Measurements from ENCODE around the gene PARD3. TPM values are rescaled to one million over a fixed set of nuclear protein-coding genes. Genes with fewer than 3 reads are reported as not detected.

Gene PARD3
- total RNA-seq, 2 donors from 2014 or later, result 31.6 to 41.6 TPM

GRCh38 chr10:34719746-34720145, 95.3 kb downstream of the PARD3 start:
- Histone ChIP-seq H3K36me3 (no peaks in the 10 kb centered on the region), H3K27me3 (no peaks in the 10 kb centered on the region), H3K9me3 (no peaks in the 10 kb centered on the region), H3K4me3 (no peak overlapping the region), H3K4me1 (peaks cover 0 to 29% of the 10 kb centered on the region in 2 donors), H3K27ac (no peak overlapping the region)
- TF ChIP-seq CTCF (IDR thresholded peaks at IDR 0.05), result no peak
- DNase-seq (ENCODE audit: low spot score), result no peak

GRCh38 chr10:34719328-34719727, 95.8 kb downstream of the PARD3 start:
- H3K9me3 ChIP-seq, result no peaks in the 10 kb centered on the region
- H3K4me1 ChIP-seq, result peaks cover 0 to 29% of the 10 kb centered on the region in 2 donors
- H3K27me3 ChIP-seq, result no peaks in the 10 kb centered on the region

GRCh38 chr10:34717429-34717828, 97.7 kb downstream of the PARD3 start:
- Histone ChIP-seq H3K27ac (no peak overlapping the region), H3K36me3 (no peaks in the 10 kb centered on the region), H3K27me3 (no peaks in the 10 kb centered on the region), H3K4me3 (no peak overlapping the region), H3K9me3 (no peaks in the 10 kb centered on the region), H3K4me1 (peaks cover 0 to 23% of the 10 kb centered on the region in 2 donors)
- DNase-seq (ENCODE audit: low spot score), result no peak
- no peak for TF ChIP-seq CTCF (IDR thresholded peaks at IDR 0.05)

More at GRCh38 chr10:34719328-34719727, 95.8 kb downstream of the PARD3 start:
- no peak for TF ChIP-seq CTCF (IDR thresholded peaks at IDR 0.05)
- no peaks in the 10 kb centered on the region for H3K36me3 ChIP-seq
- H3K27ac ChIP-seq, result no peak overlapping the region
- no peak for DNase-seq (ENCODE audit: low spot score)
- no peak overlapping the region for H3K4me3 ChIP-seq

GRCh38 chr10:34716958-34717357, 98.1 kb downstream of the PARD3 start:
- no peak overlapping the region for H3K4me3 ChIP-seq
- H3K9me3 ChIP-seq, result no peaks in the 10 kb centered on the region
- no peaks in the 10 kb centered on the region for H3K36me3 ChIP-seq
- H3K4me1 ChIP-seq, result peaks cover 0 to 28% of the 10 kb centered on the region in 2 donors
- H3K27me3 ChIP-seq, result no peaks in the 10 kb centered on the region
- TF ChIP-seq CTCF (IDR thresholded peaks at IDR 0.05), result no peak
- no peak overlapping the region for H3K27ac ChIP-seq
- DNase-seq (ENCODE audit: low spot score), result no peak

GRCh38 chr10:34716234-34716633, 98.9 kb downstream of the PARD3 start:
- Histone ChIP-seq H3K4me1 (peaks cover 0 to 33% of the 10 kb centered on the region in 2 donors), H3K27me3 (no peaks in the 10 kb centered on the region)

More at GRCh38 chr10:34716234-34716633, 98.9 kb downstream of the PARD3 start:
- H3K27ac ChIP-seq, result no peak overlapping the region
- no peaks in the 10 kb centered on the region for H3K9me3 ChIP-seq
- no peak for TF ChIP-seq CTCF (IDR thresholded peaks at IDR 0.05)
- H3K36me3 ChIP-seq, result no peaks in the 10 kb centered on the region
- no peak for DNase-seq (ENCODE audit: low spot score)
- no peak overlapping the region for H3K4me3 ChIP-seq
